Medulla oblongata (tissue), 1 donor: ENCODE results near the gene CCSER1.

ENCODE experiments used
- DNase-seq: peaks from one replicate; pipeline ENCODE4 v3.0.0-alpha.2; 2015; ENCODE audit errors: extremely low spot score

CCSER1 gene

DNA sequence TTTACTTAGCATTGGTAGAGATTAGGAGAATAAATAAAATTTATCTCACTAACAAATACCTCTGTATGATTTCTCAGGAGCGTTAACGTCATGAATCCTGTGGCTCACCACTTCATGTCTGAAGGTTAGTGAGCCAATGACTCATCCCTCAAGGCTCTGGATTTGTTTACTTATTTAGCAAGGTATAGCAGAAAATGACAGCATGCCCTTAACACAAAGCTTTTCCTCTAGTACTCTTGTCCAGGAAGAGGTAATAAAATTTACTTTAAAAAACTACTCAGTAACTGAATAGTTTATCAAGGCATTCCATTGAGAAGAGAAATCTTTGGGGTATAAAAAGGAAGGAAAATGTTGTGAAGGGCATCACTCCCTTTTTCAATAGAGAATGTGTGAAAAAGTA is 823.8 kb downstream of the CCSER1 start:
- no peak for DNase-seq

DNA sequence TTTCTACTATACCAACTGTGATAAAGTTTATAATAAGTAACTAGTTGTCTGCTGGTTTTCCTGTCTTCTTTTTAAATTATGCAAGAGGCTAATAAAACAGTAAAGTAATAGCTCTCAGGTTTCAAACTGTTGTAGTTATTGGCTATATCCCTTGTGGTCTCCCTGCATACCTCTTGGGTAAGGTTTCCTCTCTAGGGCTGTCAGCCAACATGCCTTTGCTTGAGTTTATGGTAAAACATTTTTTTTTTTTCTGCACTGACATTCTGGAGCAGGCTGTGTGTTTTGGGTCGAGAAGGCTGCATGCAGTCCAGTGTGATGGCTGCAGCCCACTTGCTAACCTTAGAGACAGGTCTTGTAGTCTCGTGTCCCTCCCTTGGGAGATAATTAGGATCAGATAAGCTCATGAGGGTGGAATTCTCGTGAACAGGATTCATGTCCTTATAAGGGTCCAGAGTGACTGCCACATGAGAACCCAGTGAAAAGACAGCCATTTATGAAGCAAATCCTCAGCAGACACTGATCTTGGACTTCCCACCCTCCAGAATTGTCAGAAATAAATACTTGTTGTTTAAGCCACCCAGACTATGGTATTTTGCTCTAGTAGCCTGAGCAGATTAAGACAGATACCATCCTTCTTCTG is 831.2 kb downstream of the CCSER1 start:
- no peak for DNase-seq

DNA sequence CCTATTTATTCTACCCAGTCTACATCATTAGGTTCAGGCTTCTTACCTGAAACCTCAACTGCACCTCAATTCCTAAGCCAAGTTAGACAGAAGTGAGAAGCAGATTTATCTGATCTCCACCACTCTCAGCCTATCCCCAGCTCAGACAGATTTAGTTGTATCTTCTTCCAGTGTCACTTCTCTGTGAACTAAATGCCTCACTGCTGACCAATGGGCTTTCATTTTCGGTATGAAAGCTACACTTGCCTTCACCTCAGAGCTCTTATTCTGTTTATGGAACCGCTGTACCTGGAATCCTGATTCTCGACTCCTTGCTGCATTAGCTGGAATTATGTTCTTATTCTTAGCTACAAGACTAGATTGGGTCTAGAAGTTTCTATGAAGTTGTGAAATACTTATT is 833.2 kb downstream of the CCSER1 start:
- DNase-seq, result no peak

DNA sequence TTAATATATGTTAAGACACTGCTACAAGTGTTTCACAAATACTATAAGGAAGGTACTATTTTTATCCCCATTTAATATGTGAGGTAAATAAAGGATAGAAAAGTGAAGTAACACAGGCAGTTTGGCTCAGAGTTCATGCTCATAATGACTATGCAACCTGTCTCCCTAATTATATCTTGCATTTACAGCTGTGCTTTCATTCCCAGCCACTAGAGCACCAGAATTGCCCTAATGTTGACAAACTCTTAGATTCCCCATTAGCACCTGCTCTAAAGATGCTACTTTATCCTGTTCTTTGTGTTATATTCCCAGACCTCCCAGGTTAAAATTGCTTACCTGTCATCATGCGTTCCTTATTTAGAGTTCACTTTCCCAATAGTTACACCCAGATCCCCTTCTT is 833.6 kb downstream of the CCSER1 start:
- DNase-seq, result no peak

DNA sequence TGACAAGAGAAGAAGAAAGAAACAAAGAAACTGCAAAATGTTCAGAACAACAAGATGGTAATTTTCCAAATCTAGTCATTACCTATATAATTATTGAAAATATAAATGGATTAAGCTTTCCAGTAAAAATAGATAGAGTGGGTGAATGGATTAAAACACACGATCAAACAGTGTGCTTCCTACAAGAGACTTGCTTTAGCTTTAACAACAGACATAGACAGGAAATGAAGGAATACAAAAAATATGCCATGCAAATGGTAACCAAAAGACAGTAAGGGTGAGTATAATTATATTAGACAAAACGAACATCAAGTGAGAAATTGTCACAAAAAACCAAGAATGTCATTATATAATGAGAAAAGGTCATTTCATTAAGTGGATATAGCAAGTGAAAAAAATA is 842.8 kb downstream of the CCSER1 start:
- no peak for DNase-seq

DNA sequence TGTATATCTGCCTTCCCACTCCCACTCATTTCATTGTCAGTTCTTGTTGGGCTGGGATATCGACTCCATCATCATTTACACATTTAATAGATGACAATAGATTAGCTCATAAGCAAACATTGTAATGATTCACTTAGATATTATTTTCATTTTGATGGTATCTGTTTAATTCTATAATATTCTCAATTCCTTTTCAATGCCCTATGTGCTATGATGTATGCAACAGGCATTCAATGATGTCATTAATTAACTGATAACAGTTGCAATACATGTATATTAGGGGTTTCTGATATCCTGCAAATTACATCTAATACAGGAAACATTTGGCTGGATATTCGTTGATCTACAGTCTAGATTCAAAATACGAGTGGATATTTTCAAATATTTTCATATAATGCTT is 850.5 kb downstream of the CCSER1 start:
- no peak for DNase-seq

DNA sequence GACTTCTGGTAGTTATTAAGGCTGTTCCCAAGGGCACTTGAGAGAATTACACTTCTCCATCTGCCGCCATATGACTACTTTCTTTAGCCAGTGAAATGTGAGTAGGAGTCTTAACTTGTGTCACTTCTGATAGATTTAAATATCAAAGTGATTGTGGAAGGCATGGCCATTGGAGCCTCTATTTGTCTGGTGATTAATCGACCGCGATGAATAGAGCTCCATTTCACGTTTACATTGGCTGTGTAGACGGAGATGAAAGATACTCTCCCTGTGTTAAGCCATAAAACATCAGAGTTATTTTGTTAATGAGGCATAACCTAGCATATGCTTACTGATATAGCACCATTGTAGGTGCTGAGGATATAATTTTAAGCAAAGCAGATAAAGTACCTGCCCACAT is 852.4 kb downstream of the CCSER1 start:
- DNase-seq, result no peak

DNA sequence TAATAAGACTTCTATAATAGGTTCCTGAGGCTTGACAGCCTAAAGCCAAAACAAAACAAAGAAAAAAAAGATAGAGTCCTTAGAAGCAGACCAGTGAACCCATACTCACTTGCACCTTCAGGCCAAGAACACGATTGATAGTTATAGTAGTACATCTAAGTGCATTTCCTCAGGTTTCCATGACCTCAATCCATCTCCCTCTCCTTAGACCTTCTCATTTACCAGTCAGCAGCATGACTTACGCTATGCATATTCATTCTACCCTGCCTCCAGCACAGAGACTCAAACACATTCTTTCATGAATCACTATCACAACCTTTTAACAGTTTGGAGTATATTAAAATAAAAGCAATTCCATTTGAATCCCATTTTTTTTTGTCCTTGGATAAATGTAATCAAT is 855.6 kb downstream of the CCSER1 start:
- no peak for DNase-seq

DNA sequence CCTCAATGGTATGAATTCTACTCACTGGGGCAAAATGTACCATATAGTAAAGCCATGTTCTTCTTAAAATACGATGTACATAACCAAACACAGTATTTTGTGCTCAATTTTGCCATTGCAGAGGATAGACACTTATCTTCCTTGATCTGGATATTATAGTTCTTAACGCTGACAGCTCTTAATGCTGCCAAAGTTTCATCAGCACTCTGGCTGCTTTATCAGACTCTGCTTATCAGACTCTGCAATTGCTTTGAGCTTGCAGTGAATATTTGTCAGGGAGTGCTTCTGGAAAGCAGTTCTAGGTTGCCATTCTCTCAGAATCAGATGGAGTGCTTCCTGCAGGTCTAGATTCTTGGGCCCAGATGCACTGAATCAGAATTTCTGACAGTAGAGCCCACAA is 863.1 kb downstream of the CCSER1 start:
- DNase-seq, result no peak

DNA sequence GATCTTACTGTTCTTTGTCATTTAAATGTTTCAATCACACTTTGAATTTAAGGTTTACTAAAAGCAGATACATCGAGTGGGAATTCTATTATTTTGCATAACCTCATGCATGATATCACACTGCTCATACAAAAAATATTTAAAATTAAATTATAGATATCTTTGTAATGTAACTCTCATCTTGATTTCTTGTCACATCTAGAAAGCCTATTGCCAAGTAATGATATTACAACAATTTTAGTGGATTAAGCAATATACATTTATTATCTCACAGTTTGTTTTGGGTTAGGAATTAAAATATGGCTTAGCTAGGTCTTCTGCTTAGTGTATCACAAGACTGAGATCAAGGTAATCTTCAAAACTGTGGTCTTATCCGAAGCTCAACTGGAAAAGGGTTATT is 865.0 kb downstream of the CCSER1 start:
- no peak for DNase-seq

DNA sequence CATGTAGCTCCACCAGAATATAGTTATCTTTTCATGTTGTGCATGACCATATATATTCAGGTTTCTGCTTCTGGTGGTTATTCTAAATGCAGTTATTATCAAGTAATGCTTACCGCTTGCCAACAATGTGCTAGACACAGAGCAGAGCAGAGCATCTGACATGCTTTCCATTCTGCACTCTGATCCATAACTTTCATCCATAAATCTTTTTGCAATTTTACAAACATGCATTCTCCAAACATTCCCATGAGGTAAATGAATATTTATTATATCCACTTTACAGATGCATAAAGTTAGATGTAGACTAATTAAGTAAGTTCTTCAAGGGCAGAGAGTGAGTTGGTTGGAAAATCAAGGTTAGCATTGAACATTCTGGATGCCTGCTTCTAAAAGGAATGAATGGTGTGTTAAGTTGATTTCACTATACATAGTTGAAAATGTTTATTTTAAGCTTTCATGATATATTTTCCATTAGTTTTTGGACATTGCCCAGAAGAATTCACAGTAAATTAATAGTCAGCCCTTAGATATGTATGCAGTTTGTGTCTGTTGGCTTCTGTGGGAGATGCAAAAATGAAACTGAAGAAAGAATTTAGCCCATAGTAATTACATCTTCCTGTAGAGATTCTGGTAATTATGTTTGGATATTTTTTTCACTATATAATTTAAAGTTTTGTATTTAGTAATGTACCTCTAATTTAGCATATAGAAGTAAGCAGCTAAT is 867.8 kb downstream of the CCSER1 start:
- DNase-seq, result no peak

DNA sequence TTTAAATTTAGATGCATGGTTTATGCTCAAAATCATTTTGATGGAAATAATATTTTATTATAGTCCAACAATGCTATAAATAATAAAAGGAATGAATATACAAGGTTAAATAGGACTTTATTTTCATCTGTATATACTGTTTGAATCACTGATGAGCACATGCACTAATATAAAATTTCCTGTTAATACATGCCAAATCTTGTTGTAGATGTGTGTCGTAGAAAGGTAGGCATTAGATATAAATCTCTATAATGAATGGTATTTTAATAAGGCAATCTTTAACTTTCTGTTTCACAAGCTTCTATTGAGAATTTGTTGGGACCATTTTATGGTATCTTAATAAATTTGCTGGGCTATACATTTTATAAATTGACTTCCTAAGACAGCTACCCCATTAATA is 868.8 kb downstream of the CCSER1 start:
- no peak for DNase-seq

DNA sequence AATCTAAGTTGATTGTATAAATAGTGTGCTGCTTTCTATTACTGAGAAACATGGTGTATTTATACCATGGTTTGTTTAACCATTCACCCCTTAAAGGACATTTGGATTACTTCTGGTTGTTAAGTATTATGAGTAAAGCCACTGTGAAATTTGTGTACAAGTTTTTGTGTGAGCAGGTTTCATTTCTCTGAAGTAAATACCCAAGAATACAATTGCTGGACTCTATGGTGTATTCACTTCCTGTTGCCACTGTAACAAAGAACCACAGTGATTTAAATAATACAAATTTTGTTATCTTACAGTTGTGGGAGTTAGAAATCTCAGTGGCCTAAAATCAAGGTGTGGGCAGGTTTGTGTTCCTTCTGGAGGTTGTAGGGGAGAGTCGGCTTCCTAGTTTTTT is 869.6 kb downstream of the CCSER1 start:
- no peak for DNase-seq

DNA sequence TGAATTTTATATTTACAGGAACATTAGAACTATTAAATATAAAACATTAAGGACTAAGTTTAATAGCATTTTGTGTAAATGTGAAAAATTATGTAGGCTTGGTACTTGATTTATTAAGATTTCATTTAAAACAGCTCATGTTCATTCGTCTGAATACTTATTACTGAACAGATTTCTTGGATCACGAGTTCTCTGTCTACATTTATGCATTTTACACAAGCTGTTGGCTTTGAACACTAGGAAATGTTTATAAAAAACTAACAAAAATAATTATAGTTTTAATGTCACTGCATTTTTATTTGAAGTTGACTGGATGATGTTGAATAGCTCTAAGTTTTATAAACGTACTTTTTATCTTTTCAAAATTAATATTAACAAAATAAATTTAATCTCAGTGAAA is 888.7 kb downstream of the CCSER1 start:
- no peak for DNase-seq

DNA sequence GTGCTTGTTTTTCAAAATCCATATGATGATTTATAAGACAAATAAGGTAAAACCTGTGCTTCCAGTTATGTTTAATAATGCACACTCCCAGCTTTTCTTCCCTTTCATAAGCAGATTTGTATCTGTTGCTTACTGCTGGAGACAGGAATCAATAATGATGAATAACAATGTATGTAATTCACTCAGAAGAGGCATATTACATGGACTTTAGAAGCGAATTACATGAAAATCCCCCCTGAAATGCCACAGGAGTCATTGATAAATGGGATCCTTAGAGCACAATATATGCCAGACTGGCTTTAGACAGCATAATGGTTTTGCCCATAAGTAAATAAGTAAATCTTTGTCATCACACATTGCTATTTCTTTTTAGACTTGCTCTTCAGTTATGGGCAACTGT is 892.3 kb downstream of the CCSER1 start:
- no peak for DNase-seq

DNA sequence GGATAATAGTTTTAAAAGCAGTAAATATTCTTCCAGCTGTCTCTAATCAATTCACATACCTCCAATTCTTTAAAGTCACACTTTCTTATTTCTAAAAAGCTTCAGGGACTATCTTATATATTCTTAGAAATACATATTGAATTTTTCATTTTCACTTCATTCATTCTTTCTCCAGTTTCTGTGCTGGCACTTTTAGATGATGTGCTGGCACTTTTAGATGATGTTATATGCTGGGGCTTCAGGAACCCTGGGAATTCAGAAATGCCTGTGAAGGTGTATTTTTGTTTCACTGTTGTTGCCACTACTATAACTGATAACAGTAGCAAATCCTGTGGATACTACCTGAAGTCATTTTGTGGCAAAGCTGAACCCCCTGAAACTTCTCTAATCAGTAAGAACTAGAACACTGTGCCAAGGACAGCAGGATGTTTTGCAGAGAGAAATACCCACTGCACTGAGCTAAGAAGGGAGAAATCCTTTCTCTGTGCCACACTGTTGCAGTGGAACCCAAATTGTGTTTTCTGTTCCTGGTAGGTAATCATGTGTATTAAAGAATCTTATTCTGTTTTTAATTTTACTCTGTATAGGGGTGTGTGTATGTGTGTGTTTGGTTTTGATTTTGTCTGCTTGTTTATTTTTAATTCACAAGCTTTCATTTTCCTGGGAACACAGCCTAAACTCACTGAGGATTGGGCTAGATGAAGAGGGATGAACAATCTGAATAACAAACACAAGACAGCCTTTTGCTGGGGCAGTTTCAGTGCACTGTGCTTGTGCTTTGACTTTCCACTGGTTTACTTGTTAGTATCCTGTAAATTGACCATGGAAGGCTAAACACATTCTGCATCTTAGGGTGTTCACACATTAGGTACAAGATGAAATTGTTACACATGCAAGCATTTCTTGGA is 898.3 kb downstream of the CCSER1 start:
- no peak for DNase-seq

DNA sequence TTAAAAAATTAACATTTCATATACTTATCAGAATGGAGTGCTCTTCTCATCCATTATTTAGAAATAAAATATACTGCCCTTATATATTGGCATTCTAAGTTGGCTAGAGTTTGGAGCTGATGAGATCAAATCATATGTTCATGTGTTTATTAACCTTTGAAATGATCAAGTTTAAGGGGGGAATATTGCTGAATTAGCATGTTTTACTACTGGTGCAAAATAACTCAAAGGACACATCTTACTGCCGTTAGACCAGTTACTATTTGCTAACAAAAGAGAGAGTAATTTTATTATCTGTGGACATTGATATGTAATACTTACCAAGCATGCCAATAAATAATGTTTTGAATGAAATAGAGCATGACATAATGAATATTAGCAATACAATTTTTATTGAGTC is 901.0 kb downstream of the CCSER1 start:
- DNase-seq, result no peak

DNA sequence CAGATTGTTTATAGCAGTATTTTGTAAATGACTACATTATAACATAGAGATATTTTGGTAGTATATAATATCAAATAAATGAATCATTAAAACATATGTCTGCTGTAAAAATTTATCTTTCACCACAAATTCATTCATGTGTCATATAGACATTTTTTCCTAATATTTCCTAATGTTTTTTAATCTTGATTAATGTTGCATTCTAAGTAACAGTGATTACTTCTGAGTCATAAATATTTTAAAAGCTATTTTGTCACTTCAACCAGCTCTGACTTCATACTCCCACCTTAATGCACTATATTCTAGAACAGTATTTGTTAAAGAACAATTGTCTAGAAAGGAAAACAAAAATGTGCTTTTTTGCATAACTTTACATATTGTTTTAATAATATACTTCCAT is 904.6 kb downstream of the CCSER1 start:
- DNase-seq, result no peak

DNA sequence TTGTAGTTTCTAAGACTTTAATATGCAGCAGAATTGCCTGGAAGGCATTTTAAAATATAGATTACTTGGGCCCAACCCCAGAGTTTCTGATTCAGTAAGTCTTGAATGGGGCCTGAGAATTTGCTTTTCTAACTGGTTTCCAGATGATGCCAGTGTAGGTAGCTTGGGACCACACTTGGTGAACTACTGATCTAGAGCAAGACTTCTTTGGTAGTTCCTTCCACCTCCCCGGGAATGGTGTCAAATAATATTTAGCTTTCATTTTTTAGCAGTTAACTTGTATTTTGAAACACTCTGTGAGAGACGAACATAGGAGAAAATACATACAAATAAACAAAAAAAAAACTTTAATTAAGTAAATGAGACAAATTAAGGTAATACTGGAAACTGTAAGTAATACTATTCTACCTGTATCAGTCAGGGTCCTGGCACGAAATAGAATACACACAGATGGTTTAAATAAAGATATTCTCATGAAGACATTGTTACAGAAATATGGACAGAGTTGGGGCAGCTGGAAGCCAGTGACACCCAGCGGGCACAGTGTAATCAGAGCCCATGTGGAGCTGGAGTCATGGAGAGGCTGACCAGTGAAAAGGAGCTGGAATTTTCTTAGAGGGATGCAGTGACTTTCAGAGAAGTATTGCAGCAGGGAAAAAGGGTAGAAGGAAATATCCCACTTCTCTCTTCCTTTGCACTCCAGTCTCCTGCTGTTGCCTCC is 905.7 kb downstream of the CCSER1 start:
- DNase-seq, result no peak

DNA sequence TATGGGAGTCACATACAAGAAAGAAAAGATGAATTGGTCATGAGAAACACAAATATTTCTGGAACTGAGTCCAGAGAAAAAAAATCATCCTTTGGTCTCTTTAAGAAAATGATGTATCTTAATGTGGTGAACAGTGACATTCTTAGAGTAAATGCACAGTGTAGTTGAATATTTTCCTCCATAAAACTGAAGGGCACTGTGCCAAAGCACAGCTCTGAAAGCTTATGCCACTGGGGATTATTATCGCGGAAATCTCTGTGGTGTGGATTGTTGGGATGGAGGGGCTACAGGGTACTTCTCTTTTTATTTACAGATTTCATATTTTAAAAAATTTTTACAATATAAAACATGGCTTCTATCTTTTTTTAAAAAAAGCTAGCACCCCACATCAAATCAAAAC is 908.1 kb downstream of the CCSER1 start:
- DNase-seq, result no peak

DNA sequence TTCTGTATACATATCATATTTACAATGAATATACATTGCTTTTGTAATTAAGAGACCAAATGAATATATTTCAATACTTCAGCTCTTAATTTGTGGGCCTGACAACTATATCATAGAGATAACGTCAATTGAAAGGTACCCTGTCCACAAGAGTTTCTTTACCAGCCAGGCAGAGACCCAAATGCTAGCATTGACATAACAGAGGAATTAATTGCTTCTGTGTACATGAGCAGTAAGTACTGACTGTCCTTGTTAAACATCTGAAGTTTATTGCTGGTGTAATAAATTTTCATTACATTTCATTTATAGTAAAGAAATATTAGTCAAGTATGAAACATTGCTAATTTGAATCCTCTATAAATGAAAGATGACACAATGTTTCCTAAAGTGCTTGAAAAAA is 910.8 kb downstream of the CCSER1 start:
- no peak for DNase-seq

DNA sequence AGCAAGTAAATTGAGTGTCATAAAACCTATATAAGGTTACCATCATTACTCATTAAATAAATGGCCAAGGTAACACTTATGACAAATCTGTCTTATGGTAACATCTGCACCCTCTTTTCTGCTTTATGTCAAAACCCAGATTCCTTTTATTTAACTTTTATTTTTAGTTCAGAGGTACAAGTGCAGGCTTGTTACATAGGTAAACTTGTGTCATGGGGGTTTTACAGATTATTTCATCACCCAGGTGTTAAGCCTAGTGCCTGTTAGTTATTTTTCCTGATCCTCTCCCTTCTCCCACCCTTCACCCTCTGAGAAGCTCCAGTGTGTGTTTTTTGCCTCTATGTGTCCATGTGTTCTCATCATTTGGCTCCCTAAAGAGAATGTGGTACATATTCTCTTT is 930.7 kb downstream of the CCSER1 start:
- DNase-seq, result no peak
